ENCODE measurements around the gene RTTN.

RTTN gene

DNA sequence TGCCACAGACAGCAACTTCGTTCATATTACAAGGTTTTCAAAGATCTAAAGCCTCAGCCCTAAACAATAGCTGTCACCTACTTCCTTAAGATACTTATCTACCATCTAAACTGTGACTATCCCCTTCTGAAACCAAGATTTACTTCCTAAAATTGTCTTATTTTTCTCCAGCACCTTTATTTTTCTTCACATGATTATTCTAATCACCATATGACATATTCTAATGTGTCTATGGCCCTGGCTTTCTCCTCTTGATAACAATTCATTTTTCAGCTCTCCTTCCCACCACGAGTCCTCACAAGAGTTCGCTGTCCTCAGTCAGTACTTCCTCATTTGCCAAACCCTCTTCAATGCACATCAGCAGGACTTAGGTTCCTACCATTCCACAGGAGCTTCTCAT, 53.9 kb downstream of the RTTN start:
- no peaks in the 10 kb centered on the region for H3K9me2 ChIP-seq (replicated peaks; ENCODE audit: insufficient read depth, low read length)
- peaks cover 6% of the 10 kb centered on the region; the same call in 1 of the 2 replicates for H3K79me2 ChIP-seq (ENCODE audit: low read length)
- no peaks in the 10 kb centered on the region for H3K9me3 ChIP-seq (replicated peaks; ENCODE audit: insufficient read depth, low read length)
- no peaks in the 10 kb centered on the region for H3K4me1 ChIP-seq (ENCODE audit: low read length)
- H4K20me1 ChIP-seq (ENCODE audit: insufficient read depth, low read length), result no peaks in the 10 kb centered on the region
- no peak overlapping the region for H3K27ac ChIP-seq (ENCODE audit: low read length)
- H3K4me3 ChIP-seq (ENCODE audit: low read length), result no peak overlapping the region
- H3K36me3 ChIP-seq (replicated peaks; ENCODE audit: insufficient read depth, low read length), result no peaks in the 10 kb centered on the region
- H3F3A ChIP-seq (ENCODE audit: insufficient read depth, low read length), result no peaks in the 10 kb centered on the region
- H3K4me2 ChIP-seq (ENCODE audit: low read depth, low read length), result no peak overlapping the region
- TF ChIP-seq EZH2 (optimal IDR thresholded peaks at IDR 0.05; ENCODE audit: low read depth, low read length) (no peak), EZH2phosphoT487 (IDR thresholded peaks at IDR 0.05; ENCODE audit: low read length) (no peak)
- TF ChIP-seq, protein P1, sequence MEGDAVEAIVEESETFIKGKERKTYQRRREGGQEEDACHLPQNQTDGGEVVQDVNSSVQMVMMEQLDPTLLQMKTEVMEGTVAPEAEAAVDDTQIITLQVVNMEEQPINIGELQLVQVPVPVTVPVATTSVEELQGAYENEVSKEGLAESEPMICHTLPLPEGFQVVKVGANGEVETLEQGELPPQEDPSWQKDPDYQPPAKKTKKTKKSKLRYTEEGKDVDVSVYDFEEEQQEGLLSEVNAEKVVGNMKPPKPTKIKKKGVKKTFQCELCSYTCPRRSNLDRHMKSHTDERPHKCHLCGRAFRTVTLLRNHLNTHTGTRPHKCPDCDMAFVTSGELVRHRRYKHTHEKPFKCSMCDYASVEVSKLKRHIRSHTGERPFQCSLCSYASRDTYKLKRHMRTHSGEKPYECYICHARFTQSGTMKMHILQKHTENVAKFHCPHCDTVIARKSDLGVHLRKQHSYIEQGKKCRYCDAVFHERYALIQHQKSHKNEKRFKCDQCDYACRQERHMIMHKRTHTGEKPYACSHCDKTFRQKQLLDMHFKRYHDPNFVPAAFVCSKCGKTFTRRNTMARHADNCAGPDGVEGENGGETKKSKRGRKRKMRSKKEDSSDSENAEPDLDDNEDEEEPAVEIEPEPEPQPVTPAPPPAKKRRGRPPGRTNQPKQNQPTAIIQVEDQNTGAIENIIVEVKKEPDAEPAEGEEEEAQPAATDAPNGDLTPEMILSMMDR (IDR thresholded peaks at IDR 0.05; ENCODE audit: low read length), result no peak
- DNase-seq, result no peak
- H3K27me3 ChIP-seq (replicated peaks; ENCODE audit: insufficient read depth, low read length), result no peaks in the 10 kb centered on the region
- H3K9ac ChIP-seq (ENCODE audit: low read length), result no peak overlapping the region
- H2AFZ ChIP-seq (ENCODE audit: low read length), result no peak overlapping the region

DNA sequence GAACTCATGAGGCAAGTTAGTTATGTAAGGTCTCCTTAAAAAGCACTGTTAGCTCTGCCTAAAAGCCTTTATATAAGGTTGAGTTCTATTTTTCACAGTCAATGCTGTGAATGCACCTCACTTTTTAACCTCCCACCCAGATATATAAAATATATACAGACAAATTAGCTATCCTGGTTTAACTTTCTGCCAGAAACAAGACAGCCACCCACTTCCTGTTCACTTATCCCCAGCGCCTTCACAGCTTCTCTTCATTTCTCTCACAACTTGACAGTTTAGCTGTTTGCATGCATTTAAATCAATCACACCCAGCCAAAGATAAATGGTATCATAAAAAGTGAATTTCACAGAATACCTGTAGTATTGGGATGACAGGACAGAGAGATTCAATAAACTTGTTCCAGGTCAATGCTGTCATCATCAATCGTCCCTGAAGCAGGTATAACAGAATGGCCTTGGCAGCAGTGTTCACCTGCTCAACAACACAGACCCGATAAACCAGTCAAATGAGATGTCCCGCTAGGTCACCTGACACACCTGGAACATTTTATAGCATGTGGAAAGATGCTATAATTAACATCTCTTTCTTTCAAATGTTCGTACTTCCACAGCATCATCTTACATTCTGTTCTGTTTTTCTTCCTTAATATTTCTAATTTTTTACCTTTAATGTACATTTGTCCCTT, 55.7 kb downstream of the RTTN start:
- Histone ChIP-seq H2AFZ (ENCODE audit: low read length) (no peak overlapping the region), H3F3A (ENCODE audit: insufficient read depth, low read length) (no peaks in the 10 kb centered on the region), H4K20me1 (ENCODE audit: insufficient read depth, low read length) (no peaks in the 10 kb centered on the region), H3K9me2 (replicated peaks; ENCODE audit: insufficient read depth, low read length) (no peaks in the 10 kb centered on the region), H3K27me3 (replicated peaks; ENCODE audit: insufficient read depth, low read length) (no peaks in the 10 kb centered on the region), H3K9me3 (replicated peaks; ENCODE audit: insufficient read depth, low read length) (no peaks in the 10 kb centered on the region), H3K4me3 (ENCODE audit: low read length) (no peak overlapping the region), H3K79me2 (ENCODE audit: low read length) (0 out of 2 replicates have a peak, but pooled peaks cover 3% of the 10 kb centered on the region), H3K9ac (ENCODE audit: low read length) (no peak overlapping the region), H3K4me1 (ENCODE audit: low read length) (no peaks in the 10 kb centered on the region), H3K4me2 (ENCODE audit: low read depth, low read length) (no peak overlapping the region), H3K27ac (ENCODE audit: low read length) (no peak overlapping the region), H3K36me3 (replicated peaks; ENCODE audit: insufficient read depth, low read length) (no peaks in the 10 kb centered on the region)
- TF ChIP-seq EZH2 (optimal IDR thresholded peaks at IDR 0.05; ENCODE audit: low read depth, low read length), result no peak
- TF ChIP-seq EZH2phosphoT487 (IDR thresholded peaks at IDR 0.05; ENCODE audit: low read length), result no peak
- TF ChIP-seq, protein P1 (IDR thresholded peaks at IDR 0.05; ENCODE audit: low read length), result no peak
- DNase-seq, result no peak

DNA sequence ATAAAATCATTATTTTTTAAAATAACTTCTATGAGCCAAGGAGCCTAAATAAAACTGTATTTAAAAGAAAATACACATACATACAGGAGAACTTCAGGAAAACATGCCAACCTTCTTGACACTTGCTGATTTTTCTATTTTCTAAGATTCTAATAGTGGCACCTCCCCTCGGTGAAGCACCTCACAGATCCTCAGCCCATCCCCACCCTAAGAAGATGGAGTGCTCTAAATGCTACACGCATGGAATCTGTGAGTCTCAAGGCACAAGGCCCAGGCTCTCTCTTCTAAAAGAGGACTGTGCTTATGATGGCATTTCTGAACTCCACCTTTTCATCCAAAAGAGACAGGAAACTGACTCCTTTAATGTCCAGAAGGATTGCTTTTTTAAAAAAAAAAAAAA, 56.3 kb downstream of the RTTN start:
- no peaks in the 10 kb centered on the region for H3K9me3 ChIP-seq (replicated peaks; ENCODE audit: insufficient read depth, low read length)
- no peak overlapping the region for H2AFZ ChIP-seq (ENCODE audit: low read length)
- no peaks in the 10 kb centered on the region for H4K20me1 ChIP-seq (ENCODE audit: insufficient read depth, low read length)
- no peak for DNase-seq
- H3K4me2 ChIP-seq (ENCODE audit: low read depth, low read length), result no peak overlapping the region
- H3K4me3 ChIP-seq (ENCODE audit: low read length), result no peak overlapping the region
- H3K79me2 ChIP-seq (ENCODE audit: low read length), result 0 out of 2 replicates have a peak, but pooled peaks cover 3% of the 10 kb centered on the region
- H3K4me1 ChIP-seq (ENCODE audit: low read length), result no peaks in the 10 kb centered on the region
- no peak overlapping the region for H3K9ac ChIP-seq (ENCODE audit: low read length)
- no peaks in the 10 kb centered on the region for H3K36me3 ChIP-seq (replicated peaks; ENCODE audit: insufficient read depth, low read length)
- no peak overlapping the region for H3K27ac ChIP-seq (ENCODE audit: low read length)
- TF ChIP-seq EZH2 (optimal IDR thresholded peaks at IDR 0.05; ENCODE audit: low read depth, low read length), result no peak
- no peak for TF ChIP-seq EZH2phosphoT487 (IDR thresholded peaks at IDR 0.05; ENCODE audit: low read length)
- TF ChIP-seq, protein P1 (IDR thresholded peaks at IDR 0.05; ENCODE audit: low read length), result no peak
- no peaks in the 10 kb centered on the region for H3K9me2 ChIP-seq (replicated peaks; ENCODE audit: insufficient read depth, low read length)
- H3F3A ChIP-seq (ENCODE audit: insufficient read depth, low read length), result no peaks in the 10 kb centered on the region
- H3K27me3 ChIP-seq (replicated peaks; ENCODE audit: insufficient read depth, low read length), result no peaks in the 10 kb centered on the region
